ENCODE results near the gene ABL2.
"Not testable (repeated sequence)": the region's sequence is repeated elsewhere in the genome, so short reads cannot be mapped to it uniquely, and the experiment has no call there.

The ABL2 gene

DNA sequence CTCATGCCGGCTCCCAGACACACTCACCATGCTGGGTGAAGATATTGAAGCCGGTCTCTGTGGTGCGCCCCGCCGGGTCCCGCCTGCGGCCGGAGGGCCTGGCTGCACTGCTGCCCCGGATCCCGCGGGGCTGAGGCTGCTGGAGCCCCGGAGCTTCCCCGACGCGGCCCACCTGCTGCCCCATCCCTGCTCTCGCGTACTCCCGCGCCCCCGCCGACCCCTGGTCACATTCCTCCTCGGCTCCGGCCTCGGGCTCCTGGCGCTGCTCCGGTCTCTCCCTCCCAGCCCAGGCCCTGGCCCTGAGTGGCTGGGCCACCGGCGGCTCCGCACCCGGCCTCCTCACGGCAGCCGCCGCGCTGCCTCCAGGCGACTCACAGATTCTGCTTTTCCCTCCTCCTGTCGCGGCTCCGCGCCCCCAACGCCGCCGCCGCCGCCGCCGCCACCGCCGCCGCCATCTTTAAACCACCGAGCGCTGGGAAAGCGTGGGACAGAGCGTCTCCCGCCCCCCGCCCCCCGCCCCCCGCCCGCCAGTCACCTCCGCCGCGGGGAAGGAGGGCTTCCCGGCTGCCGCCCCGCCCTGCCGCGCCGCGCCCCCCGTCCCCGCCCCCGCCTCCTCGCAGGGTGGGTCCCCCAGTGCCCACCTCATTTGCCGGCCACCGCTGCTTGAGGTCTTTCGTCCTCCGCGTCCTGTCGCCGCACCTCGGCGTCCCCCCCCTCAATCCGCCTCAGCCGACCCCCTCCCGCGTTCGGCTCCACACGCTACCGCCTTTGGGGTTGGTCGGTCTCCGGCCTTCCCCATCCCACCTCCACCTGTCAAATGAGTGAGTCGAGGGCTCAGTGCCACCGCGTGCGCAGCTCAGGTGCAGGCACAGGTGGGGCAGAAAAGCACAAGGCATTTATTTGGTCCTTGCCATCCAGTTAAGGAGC lies at the start of gene ABL2:
TSS of gene ABL2 (minus strand) at position 464 of the 927 bp plus-strand sequence. CDS start at position 184, 280 bp downstream.
- no peak for DNase-seq (ENCODE audit: low read depth)
- TF ChIP-seq, protein P1, sequence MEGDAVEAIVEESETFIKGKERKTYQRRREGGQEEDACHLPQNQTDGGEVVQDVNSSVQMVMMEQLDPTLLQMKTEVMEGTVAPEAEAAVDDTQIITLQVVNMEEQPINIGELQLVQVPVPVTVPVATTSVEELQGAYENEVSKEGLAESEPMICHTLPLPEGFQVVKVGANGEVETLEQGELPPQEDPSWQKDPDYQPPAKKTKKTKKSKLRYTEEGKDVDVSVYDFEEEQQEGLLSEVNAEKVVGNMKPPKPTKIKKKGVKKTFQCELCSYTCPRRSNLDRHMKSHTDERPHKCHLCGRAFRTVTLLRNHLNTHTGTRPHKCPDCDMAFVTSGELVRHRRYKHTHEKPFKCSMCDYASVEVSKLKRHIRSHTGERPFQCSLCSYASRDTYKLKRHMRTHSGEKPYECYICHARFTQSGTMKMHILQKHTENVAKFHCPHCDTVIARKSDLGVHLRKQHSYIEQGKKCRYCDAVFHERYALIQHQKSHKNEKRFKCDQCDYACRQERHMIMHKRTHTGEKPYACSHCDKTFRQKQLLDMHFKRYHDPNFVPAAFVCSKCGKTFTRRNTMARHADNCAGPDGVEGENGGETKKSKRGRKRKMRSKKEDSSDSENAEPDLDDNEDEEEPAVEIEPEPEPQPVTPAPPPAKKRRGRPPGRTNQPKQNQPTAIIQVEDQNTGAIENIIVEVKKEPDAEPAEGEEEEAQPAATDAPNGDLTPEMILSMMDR (IDR thresholded peaks at IDR 0.05; ENCODE audit: low read depth, low read length, missing control alignments) = no peak
- in situ Hi-C loops (cut with HindIII; ENCODE audit: low sequenced_read_pairs) = loop anchor here (10.0 kb wide), 1 partner anchor 55 kb away; no protein-coding TSS in a partner anchor
- H3K4me3 ChIP-seq (ENCODE audit: low read depth, low read length) = peak within 1 kb of the TSS; percentile 88

DNA sequence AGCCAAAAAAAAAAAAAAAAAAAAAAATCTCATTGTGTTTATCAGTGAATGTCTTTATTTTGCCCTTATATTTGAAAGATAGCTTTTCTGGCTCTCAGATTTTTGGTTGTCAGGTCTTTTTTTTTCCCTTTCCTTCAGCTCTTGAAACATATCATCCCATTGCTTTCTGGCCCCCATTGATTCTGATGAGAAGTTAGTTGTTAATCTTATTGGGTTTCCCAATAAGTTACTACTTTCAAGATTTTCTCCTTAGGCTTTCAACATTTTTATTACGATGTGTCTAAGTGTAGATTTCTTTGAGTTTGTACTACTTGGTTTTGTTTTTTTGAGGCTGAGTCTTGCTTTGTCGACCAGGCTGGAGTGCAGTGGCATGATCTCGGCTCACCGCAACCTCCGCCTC lies 49.4 kb upstream of the ABL2 start:
- in situ Hi-C loops (cut with HindIII; ENCODE audit: low sequenced_read_pairs) = no loop called here
- TF ChIP-seq, protein P1 (IDR thresholded peaks at IDR 0.05; ENCODE audit: low read depth, low read length, missing control alignments) = no peak
- DNase-seq (ENCODE audit: low read depth) = no peak
- no peak overlapping the region for H3K4me3 ChIP-seq (ENCODE audit: low read depth, low read length)

DNA sequence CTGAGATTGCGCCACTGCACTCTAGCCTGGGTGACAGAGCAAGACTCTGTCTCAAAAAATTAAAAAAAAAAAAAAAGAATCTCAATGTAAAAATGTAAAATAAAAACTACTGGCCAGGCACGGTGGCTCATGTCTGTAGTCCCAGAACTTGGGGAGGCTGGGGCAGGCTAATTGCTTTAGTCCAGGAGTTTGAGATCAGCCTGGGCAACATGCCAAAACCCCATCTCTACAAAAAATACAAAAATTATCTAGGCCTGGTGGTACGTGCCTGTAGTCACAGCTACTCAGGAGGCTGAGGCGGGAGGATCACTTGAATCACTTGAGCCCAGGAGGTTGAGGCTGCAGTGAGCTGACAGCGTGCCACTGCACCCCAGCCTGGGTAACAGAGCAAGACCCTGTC lies 44.9 kb upstream of the ABL2 start:
- H3K4me3 ChIP-seq (ENCODE audit: low read depth, low read length); DNase-seq (ENCODE audit: low read depth); in situ Hi-C loops (cut with HindIII; ENCODE audit: low sequenced_read_pairs): not testable (repeated sequence)

DNA sequence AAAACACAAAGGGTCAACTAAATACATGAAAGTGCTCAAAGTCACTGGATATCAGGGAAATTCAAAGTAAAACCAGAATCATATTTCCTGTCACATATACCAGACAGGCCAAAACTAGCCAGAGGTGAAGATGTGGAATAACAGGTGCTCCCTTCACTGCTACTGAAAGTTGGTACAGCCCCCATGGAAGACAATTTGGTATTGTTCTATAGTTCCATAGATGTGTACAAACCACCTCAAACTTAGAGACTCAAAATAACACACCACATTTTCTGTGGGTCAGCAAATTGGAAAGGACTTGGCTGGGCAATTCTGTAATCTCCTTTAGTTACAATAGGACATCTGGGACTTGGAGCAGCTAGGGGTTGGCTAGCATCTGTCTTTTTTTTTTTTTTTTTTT lies 39.6 kb upstream of the ABL2 start:
- in situ Hi-C loops (cut with HindIII; ENCODE audit: low sequenced_read_pairs) = no loop called here
- no peak for DNase-seq (ENCODE audit: low read depth)
- TF ChIP-seq, protein P1 (IDR thresholded peaks at IDR 0.05; ENCODE audit: low read depth, low read length, missing control alignments) = no peak

DNA sequence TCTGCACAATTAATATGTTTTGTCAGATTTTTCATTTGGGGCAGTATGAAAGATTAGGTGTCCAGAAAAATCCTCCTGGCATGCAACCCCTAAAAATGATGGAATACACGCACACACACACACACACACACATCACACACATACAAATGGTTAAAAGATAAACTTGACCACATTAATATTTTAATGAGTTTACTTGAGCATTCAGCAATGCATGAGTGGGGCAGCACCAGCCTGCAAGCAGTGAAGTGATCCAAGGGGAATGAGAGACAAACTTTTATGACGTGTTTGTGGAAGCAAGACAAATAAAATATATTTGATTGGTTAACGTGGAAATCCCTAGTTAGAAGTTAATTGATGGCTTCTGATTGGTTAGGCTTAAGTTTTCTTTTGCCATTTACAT lies 35.0 kb upstream of the ABL2 start:
- TF ChIP-seq, protein P1 (IDR thresholded peaks at IDR 0.05; ENCODE audit: low read depth, low read length, missing control alignments) = no peak
- H3K4me3 ChIP-seq (ENCODE audit: low read depth, low read length) = no peak overlapping the region
- no peak for DNase-seq (ENCODE audit: low read depth)
- in situ Hi-C loops (cut with HindIII; ENCODE audit: low sequenced_read_pairs) = no loop called here

More for the DNA sequence above, 39.6 kb upstream of the ABL2 start:
- H3K4me3 ChIP-seq (ENCODE audit: low read depth, low read length) = no peak overlapping the region

DNA sequence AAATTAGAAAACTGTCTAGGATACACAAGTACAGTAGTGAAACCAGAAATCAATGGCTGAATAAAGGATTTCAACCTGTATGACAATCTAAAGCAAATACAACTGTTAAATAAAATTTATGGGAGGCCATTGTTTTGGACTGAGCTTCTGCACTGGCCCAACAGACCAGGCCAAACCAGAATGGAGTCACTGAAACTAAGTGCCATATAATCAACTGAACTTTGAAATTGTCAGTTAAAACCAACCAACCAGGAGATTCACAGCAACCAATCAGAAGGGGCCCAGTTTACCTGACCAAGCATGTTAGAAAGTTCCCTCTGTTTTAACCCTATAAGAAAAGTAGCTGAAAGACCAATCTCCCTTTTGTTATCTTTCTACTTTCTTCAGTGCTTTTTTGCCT lies 33.6 kb upstream of the ABL2 start:
- in situ Hi-C loops (cut with HindIII; ENCODE audit: low sequenced_read_pairs) = no loop called here
- TF ChIP-seq, protein P1 (IDR thresholded peaks at IDR 0.05; ENCODE audit: low read depth, low read length, missing control alignments) = no peak
- H3K4me3 ChIP-seq (ENCODE audit: low read depth, low read length) = no peak overlapping the region
- no peak for DNase-seq (ENCODE audit: low read depth)

DNA sequence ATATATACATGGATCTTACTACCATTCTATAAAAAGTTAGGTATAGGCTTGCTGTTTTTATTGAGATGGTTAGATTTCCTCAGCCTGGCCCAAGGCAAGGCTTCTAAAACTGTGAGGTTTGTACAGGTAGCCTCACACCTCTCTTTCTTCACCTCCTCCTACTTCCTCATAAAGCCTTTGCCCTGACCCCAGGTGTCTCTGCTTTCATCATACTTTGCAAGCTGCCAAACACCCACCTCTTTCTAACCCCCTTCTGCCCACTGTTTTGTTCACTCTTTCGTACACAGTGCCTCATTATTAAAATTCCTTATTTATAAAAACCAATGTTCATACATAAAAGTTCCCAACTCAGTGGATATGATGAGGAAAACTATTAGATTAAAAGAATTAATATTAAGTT lies 32.7 kb upstream of the ABL2 start:
- in situ Hi-C loops (cut with HindIII; ENCODE audit: low sequenced_read_pairs) = no loop called here
- TF ChIP-seq, protein P1 (IDR thresholded peaks at IDR 0.05; ENCODE audit: low read depth, low read length, missing control alignments) = no peak
- H3K4me3 ChIP-seq (ENCODE audit: low read depth, low read length) = no peak overlapping the region
- DNase-seq (ENCODE audit: low read depth) = no peak

Data from astrocyte of the cerebellum (primary cell).